ENCODE data around the gene DAAM1.

DNA sequence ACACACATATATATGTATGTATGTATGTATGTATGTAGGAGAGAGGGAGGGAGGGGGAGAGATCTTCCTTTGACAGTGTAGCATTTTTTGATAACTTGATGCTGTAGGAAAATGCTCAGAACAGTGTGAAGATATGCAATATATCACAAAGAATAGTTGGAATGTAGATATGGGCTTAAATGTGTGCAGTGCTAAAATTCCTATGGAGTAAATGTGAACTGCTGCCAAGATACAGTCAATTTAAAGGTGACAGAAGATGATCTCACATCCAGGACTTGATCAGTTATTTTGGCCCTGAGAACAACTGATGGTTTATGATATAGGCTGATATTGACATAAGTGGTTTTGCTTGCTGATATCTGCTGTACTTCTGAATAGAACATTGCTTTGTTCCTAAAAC lies 84.2 kb downstream of the DAAM1 start:
- TF ChIP-seq, protein P1, sequence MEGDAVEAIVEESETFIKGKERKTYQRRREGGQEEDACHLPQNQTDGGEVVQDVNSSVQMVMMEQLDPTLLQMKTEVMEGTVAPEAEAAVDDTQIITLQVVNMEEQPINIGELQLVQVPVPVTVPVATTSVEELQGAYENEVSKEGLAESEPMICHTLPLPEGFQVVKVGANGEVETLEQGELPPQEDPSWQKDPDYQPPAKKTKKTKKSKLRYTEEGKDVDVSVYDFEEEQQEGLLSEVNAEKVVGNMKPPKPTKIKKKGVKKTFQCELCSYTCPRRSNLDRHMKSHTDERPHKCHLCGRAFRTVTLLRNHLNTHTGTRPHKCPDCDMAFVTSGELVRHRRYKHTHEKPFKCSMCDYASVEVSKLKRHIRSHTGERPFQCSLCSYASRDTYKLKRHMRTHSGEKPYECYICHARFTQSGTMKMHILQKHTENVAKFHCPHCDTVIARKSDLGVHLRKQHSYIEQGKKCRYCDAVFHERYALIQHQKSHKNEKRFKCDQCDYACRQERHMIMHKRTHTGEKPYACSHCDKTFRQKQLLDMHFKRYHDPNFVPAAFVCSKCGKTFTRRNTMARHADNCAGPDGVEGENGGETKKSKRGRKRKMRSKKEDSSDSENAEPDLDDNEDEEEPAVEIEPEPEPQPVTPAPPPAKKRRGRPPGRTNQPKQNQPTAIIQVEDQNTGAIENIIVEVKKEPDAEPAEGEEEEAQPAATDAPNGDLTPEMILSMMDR (conservative IDR thresholded peaks at IDR 0.05 in 1 of 2, IDR thresholded peaks at IDR 0.05 in 1 of 2; ENCODE audit: extremely low read depth in 1 of 2, insufficient read depth in 1 of 2, low read depth in 1 of 2, low read length in 2 of 2): no peak
- TF ChIP-seq EZH2 (IDR thresholded peaks at IDR 0.05; ENCODE audit: borderline replicate concordance, low read length): no peak
